ENCODE results near the gene SLC4A8. TPM values are rescaled to one million over a fixed set of nuclear protein-coding genes. Genes with fewer than 3 reads are reported as not detected.

Gene SLC4A8
- total RNA-seq, 2 experiments from 2014 or later, result 2.8 to 3.7 TPM

DNA sequence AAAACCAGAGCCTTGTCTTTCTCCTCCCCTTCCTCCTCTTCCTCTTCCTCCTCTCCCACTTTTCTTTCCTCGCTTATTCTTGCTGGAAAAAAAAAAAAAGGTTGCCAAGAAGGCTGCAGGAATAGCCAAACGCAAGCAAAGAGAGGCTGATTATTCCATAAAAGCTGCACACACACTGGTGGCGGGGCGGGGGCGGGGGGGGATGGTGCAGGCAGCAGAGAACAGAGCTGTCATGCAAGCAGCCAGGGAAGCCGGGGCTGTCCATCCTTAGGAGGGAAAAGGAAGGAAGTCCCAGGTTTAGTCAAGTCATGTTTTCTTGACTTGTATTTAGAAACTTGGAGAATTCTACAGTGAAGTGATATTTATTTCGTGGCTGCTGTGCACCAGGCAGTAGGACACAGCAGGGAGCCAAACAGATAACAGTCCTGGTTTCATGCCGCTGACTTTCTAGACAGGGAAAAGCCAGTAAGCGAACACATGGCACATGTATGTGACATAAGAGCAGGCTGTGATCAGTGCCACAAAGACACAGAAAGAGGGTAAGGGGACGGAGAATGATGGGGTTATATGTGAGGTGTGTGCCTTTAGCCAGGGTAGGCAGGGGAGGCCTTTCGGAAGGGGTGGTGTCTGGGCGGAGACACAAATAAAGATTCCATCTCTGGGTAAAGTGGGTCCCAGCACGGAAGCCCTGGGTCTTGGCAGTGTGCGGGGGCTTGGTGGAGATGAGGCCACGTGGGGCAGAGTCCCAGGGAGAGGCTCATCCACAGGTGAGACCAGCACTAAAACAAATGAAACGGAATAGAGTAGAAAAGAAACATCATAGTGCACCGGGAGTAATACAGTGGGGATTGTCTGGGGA, 109.8 kb downstream of the SLC4A8 start:
- POLR2A ChIA-PET, result no interaction called here
- CTCF ChIA-PET, result interaction anchor here (0.7 to 3.9 kb wide), 3 partner anchors 14 to 341 kb away, joined by 3 to 26 read pairs (median 11); no protein-coding TSS in a partner anchor

DNA sequence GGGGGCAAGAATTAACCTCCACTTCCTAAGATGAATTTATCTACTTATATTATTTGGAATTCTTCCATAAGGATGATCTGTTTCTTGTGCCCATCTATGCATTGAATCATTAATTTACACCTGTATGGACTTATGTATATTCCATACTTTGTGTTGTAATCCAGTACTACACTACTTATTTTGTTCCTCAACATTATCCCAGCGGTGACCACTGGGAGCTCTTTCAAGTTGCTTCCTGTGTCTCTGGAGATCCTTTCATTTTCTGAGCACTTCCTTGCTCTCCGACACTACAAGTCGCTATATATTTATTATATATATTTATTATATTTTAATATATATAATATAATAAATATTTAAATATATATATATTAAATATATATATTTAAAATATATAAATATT, 111.5 kb downstream of the SLC4A8 start:
- ChIA-PET POLR2A (no interaction called here), CTCF (no interaction called here)

DNA sequence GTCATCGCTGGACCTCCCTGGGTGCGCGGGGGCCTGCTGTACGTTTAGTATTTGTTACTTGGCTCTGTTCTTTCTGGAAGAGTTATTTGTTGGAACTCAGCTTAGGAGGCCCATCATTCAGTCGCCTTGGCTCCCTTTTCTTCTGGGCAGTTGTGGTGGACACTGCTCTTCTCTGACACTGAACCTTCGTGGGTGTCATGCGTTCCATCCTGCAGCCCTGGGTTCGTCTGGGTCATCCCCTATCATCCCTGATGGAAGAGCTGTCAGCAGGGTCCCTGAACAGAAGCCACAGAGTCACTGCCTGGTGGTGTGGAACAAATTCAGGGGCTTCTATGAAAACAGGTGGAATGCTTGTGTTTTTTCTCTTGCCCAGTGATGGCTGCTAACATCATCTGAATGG, 113.5 kb downstream of the SLC4A8 start:
- ChIA-PET POLR2A (no interaction called here), CTCF (interaction anchor here (1.1 kb wide), 1 partner anchor 15 kb away, joined by 3 read pairs; no protein-coding TSS in a partner anchor)

DNA sequence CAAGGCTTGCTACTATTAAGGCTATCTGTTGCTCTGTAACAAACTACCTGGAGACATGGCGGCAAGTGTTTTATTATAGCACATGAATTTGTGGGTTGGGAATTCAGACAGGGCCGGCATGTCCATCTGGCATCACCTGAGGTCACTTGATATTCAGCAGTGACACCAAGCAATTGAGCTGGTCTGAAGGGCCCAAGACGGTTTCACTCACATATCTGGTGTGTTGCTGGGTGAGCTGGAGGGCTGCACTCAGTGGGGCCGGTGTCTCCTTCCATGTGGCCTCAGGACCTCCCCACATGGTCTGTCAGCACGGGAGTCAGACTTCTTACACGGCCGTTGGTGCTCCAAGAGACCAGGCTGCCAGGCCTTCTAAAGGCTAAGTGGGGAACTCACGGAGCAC, 114.0 kb downstream of the SLC4A8 start:
- POLR2A ChIA-PET, result no interaction called here
- CTCF ChIA-PET, result interaction anchor here (1.1 kb wide), 1 partner anchor 15 kb away, joined by 3 read pairs; no protein-coding TSS in a partner anchor

DNA sequence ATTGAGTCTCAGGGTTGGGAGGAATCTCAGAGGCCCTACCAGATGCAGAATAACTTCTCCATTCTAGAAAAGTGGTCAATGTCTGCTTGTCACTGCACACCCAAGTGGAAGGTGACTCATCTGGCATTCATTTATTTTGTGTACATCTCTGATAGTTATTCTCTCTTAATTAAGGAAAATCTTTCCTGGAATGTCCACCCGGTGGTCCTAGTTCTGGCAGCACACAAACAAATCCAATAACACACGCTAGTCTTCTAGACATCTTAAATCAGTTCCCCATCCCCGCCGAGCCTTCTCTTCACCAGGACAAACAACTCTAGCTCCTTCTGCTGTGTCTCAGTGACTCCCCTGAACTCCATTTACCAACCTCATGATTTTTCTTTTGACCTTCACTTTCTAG, 116.4 kb downstream of the SLC4A8 start:
- ChIA-PET CTCF (interaction anchor here (1.3 kb wide), 1 partner anchor 9 kb away, joined by 7 read pairs; no protein-coding TSS in a partner anchor), POLR2A (no interaction called here)

DNA sequence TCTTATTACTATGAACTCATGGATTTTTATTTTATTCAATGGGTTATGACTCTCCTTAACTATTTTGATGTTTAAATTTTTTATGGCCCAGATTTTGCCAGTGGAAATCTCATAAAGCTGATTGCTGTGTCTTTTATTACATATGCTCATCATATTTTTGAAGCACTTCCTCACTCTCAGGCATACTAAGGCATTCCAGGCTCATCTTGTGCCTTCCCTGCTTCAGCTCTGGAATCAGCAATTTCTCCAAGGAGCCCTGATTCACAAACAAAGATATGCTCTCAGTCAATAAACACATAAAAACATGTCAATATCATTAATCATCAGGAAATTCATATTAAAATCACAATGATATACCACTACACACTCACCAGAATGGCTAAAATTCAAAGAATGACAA, 121.5 kb downstream of the SLC4A8 start:
- CTCF ChIA-PET, result no interaction called here

DNA sequence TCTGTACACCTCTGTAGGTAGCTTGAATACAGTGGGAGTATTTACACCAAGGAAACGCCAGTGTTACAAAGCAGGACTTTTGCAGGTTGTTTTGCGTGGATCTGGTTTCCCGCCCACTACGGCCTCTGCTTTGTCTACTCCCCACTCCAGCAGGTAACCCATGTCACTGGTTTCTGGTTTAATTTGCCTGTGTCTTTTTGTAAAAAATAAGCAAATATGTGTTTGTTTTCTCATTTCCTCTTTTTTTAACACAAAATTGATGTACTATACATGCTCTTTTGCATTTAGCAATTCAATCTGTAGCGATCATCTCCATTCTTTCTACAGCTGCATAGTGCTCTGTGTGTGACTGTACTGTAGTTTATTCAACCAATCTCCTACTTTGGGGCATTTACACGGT, 123.0 kb downstream of the SLC4A8 start:
- ChIA-PET CTCF (no interaction called here), POLR2A (no interaction called here)

More for the DNA sequence above, 121.5 kb downstream of the SLC4A8 start:
- POLR2A ChIA-PET, result no interaction called here

DNA sequence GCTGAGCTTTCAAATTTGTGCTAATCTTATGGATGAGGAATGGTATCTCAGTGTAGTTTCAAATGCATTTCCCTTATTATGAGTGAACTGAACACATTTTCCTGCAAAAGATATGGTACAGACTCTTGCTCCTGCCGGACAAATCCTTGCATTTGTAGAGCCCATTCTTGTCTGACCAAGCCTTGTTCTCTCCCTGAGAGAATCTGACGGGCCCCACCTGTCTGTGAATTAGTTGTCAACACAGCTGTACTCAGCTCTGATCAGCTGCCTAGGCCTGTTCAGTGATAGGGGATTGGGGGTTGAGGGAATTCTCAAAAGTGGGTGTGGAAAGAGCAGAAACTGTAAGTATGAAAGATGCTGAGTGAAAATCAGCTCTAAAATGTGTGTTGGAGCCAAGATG, 123.6 kb downstream of the SLC4A8 start:
- CTCF ChIA-PET, result no interaction called here
- POLR2A ChIA-PET, result no interaction called here

DNA sequence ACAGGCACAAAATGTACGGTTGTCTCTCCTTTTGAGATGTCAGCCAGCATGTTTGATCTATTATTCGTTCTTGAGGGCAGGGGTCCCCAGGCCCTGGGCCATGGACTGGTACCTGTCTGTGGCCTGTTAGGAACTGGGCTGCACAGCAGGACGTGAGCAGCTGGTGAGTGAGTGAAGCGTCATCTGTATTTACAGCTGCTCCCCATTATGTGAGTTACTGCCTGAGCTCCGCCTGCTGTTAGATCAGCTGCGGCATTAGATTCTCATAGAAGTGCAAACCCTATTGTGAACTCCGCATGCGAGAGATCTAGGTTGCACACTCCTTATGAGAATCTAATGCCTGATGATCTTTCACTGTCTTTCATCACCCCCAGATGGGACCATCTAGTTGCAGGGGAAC, 125.0 kb downstream of the SLC4A8 start:
- CTCF ChIA-PET, result interaction anchor here (1.0 kb wide), 1 partner anchor 19 kb away, joined by 3 read pairs; no protein-coding TSS in a partner anchor
- POLR2A ChIA-PET, result no interaction called here

Other genes with a start within 250 kb of the SLC4A8 start
- gene POU6F1, start 206.8 kb upstream of the SLC4A8 start, total RNA-seq, result 1 to 10 TPM; 6.9 to 9.9 TPM
- 10 to 100 TPM; 84.6 to 88.0 TPM for gene DAZAP2, start 186.0 kb upstream of the SLC4A8 start, total RNA-seq
- gene SMAGP, start 154.4 kb upstream of the SLC4A8 start, total RNA-seq, result under 1 TPM; 0.82 to 0.86 TPM
- 10 to 100 TPM; 42.8 to 47.0 TPM for gene BIN2, start 100.7 kb upstream of the SLC4A8 start, total RNA-seq
- not detected for gene CELA1, start 78.2 kb upstream of the SLC4A8 start, total RNA-seq
- gene GALNT6, start 33.4 kb upstream of the SLC4A8 start, total RNA-seq, result 10 to 100 TPM; 21.5 to 23.1 TPM
- 1 to 10 TPM; 1.1 to 1.3 TPM for gene SCN8A, start 166.4 kb downstream of the SLC4A8 start, total RNA-seq

Measured in activated CD8-positive, alpha-beta memory T cell treated with anti-CD3 and anti-CD28 coated beads for 36 hours (primary cell).